GM12873 (cell line): Measurements from ENCODE around the gene BMAL2.

Experiments
- TF ChIP-seq, protein P1 (sequence below): IDR thresholded peaks from 2 replicates; pipeline ENCODE4 v1.5.1; 2012; ENCODE audit warnings: low read depth, mild to moderate bottlenecking, moderate library complexity, low read length, control low read depth; ENCODE audit not compliant: insufficient read depth; ENCODE audit errors: missing control alignments

Gene BMAL2

DNA sequence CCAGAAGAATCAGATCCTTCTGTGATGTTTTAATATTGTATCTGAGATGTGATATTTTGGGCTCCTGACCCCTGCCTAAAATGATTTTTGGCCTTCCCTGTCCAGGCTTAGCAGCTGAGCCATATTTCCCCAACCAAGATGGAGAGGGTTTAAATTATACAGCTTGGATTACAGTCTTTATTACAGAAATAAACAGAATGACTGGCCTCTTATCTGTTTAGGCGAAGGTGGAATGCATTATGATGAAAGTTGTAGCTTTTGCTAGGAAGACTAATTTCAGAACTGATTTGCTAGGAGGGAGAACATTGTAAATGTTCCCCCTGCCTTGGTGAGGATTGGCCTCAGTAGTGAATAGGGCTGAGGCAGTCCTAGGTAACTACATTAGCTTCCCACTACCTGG lies 23.3 kb downstream of the BMAL2 start:
- TF ChIP-seq, protein P1, sequence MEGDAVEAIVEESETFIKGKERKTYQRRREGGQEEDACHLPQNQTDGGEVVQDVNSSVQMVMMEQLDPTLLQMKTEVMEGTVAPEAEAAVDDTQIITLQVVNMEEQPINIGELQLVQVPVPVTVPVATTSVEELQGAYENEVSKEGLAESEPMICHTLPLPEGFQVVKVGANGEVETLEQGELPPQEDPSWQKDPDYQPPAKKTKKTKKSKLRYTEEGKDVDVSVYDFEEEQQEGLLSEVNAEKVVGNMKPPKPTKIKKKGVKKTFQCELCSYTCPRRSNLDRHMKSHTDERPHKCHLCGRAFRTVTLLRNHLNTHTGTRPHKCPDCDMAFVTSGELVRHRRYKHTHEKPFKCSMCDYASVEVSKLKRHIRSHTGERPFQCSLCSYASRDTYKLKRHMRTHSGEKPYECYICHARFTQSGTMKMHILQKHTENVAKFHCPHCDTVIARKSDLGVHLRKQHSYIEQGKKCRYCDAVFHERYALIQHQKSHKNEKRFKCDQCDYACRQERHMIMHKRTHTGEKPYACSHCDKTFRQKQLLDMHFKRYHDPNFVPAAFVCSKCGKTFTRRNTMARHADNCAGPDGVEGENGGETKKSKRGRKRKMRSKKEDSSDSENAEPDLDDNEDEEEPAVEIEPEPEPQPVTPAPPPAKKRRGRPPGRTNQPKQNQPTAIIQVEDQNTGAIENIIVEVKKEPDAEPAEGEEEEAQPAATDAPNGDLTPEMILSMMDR = no peak

DNA sequence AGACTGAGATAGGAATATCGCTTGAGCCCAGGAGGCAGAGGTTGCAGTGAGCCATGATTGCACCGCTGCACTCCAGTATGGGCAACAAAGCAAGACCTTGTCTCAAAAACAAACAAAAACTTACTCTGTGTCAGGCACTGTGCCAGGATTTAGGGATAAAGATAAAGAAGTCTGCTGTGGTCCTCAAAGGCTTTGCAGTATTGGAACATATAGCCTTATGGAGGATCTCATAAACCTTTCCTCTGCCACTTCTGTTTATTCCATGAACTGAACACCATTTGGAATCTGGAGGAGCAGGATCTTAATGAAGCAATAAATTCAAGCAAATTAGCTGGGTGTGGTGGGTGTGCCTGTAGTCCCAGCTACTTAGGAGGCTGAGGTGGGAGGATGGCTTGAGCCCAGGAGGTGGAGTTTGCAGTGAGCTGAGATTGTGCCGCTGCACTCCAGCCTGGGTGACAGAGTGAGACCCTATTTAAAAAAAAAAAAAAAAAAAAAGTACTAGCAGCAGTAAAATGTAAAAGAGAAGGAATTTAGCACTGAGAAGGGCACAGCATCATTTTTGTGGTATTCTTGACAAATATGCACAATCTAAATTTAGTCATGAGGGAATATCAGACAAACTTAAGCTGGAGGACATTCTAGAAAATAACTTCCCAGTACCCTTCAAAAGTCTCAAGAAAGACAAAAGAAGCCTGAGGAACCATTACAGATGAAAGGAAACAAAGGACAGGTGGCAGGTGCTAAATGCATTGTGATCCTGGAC lies 27.1 kb downstream of the BMAL2 start:
- TF ChIP-seq, protein P1 = no peak

DNA sequence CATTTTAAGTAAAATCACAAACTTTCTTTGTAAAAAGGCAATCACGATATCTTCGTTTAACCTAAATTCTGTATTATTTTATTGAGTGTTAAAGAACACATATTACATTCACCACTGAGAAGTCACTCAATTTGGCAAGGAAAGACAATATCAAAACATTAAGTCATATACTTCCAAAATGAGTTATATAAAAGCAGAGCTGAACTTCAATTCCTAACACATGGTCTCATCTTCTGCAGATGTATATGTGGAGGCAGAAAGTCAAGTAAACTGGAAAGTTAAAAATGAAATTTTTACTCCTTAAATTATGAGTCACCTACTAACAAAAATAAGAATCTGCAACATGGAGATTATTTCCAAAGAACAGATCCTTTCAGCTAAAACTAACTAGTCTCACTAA lies 28.7 kb downstream of the BMAL2 start:
- TF ChIP-seq, protein P1 = no peak

DNA sequence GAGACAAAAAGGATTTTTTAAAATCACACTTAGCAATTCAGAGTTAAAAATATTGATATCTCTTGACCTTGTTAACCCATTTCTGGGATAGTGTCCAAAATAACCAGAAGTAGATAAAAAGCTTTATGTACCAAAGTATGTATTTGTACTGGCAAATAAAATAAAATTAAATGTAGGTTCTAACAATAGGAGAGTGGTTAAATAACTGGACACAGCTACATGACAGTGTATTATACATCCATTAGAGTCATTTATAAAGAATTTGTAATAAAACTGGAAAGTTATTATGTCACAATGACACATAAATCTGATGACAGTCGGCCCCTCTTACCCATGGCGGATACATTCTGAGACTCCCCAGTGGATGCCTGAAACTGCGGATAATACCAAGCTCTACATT lies 34.0 kb downstream of the BMAL2 start:
- TF ChIP-seq, protein P1 = no peak

DNA sequence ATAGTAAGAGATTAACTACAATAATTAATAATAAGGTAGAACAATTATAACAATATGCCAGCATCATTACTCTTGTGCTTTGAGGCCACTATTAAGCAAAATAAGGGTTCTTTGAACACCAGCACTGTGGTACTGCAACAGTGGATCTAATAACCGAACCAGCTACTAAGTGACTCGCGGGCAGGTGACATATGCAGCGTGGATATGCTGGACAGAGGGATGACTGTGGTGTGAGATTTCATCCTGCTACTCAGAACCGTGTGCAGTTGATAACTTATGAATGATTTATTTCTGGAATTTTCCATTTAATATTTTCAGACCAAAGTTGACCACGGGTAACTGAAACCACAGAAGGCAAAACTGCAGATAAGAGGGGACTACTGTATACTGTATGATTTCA lies 34.4 kb downstream of the BMAL2 start:
- TF ChIP-seq, protein P1 = no peak

DNA sequence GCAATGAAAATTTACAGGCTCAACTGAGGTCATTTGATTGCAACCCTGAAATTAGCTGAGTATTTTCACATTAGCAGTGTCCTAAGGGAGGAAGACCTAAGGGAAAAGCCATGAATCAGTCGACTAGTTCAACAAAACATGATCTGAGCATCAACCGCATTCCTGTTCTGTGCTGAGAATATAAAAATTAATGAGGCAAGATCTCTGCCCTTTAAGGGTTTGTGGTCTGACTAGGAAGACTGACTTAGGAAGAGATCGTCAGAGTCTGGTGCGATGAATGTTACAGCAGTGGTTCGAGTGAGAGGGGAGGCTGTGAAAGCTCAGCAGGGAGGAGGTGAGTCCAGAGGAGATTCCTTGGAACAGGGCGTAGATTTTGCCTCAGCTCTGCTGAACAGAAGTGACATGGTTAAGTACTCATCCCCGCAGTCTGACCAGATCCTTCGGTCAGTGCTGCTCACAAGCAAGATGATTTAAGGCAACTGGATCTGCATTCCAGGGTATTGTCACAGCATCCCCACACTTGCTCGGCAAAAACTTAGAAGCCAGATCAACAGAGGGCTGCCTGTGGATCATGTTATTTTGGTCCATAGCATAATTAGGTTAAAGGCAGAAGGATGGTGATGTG lies 49.6 kb downstream of the BMAL2 start:
- TF ChIP-seq, protein P1 = no peak
